ENCODE results near the gene ZFP36L1. TPM values are rescaled to one million over a fixed set of nuclear protein-coding genes. Genes with fewer than 3 reads are reported as not detected.

Gene ZFP36L1
- total RNA-seq, 1 experiment from 2014 or later = 11.0 TPM

- H3K27me3 ChIP-seq (replicated peaks) = no peaks in the 10 kb centered on the region
- H3K9me3 ChIP-seq (replicated peaks) = no peaks in the 10 kb centered on the region
- no peaks in the 10 kb centered on the region for H3K36me3 ChIP-seq
- H3K4me3 ChIP-seq = no peak overlapping the region
- DNase-seq (ENCODE audit: low read depth in 1 of 2, low spot score in 2 of 2) = no peak
- H3K27ac ChIP-seq = no peak overlapping the region
- H3K4me1 ChIP-seq (replicated peaks) = no peaks in the 10 kb centered on the region
Observed at GRCh38 chr14:68762953-68763764, 29.7 kb downstream of the ZFP36L1 start.

- DNase-seq (ENCODE audit: low read depth in 1 of 2, low spot score in 2 of 2) = no peak
- Histone ChIP-seq H3K36me3 (no peaks in the 10 kb centered on the region), H3K4me3 (no peak overlapping the region), H3K27me3 (replicated peaks) (no peaks in the 10 kb centered on the region), H3K9me3 (replicated peaks) (no peaks in the 10 kb centered on the region), H3K27ac (no peak overlapping the region), H3K4me1 (replicated peaks) (no peaks in the 10 kb centered on the region)
Observed at GRCh38 chr14:68761391-68761790, 31.5 kb downstream of the ZFP36L1 start.

- no peaks in the 10 kb centered on the region for H3K27me3 ChIP-seq (replicated peaks)
- H3K4me3 ChIP-seq = no peak overlapping the region
- no peak overlapping the region for H3K27ac ChIP-seq
- H3K9me3 ChIP-seq (replicated peaks) = no peaks in the 10 kb centered on the region
- no peaks in the 10 kb centered on the region for H3K36me3 ChIP-seq
- no peak for DNase-seq (ENCODE audit: low read depth in 1 of 2, low spot score in 2 of 2)
- H3K4me1 ChIP-seq (replicated peaks) = no peaks in the 10 kb centered on the region
Observed at GRCh38 chr14:68760761-68761160, 32.1 kb downstream of the ZFP36L1 start.

- H3K9me3 ChIP-seq (replicated peaks) = no peaks in the 10 kb centered on the region
- H3K4me1 ChIP-seq (replicated peaks) = no peaks in the 10 kb centered on the region
- H3K27me3 ChIP-seq (replicated peaks) = no peaks in the 10 kb centered on the region
- no peak overlapping the region for H3K27ac ChIP-seq
- no peaks in the 10 kb centered on the region for H3K36me3 ChIP-seq
- no peak for DNase-seq (ENCODE audit: low read depth in 1 of 2, low spot score in 2 of 2)
- no peak overlapping the region for H3K4me3 ChIP-seq
Observed at GRCh38 chr14:68759937-68760336, 32.9 kb downstream of the ZFP36L1 start.

- Histone ChIP-seq H3K9me3 (replicated peaks) (no peaks in the 10 kb centered on the region), H3K27me3 (replicated peaks) (no peaks in the 10 kb centered on the region), H3K4me1 (replicated peaks) (no peaks in the 10 kb centered on the region), H3K36me3 (no peaks in the 10 kb centered on the region), H3K27ac (no peak overlapping the region), H3K4me3 (no peak overlapping the region)
- DNase-seq (ENCODE audit: low read depth in 1 of 2, low spot score in 2 of 2) = no peak
Observed at GRCh38 chr14:68759017-68759560, 33.8 kb downstream of the ZFP36L1 start.

- Histone ChIP-seq H3K4me1 (replicated peaks) (no peaks in the 10 kb centered on the region), H3K9me3 (replicated peaks) (no peaks in the 10 kb centered on the region)
Observed at GRCh38 chr14:68758301-68758700, 34.6 kb downstream of the ZFP36L1 start.

GRCh38 chr14:68757618-68758081 lies 35.2 kb downstream of the ZFP36L1 start:
- no peaks in the 10 kb centered on the region for H3K9me3 ChIP-seq (replicated peaks)
- H3K36me3 ChIP-seq = no peaks in the 10 kb centered on the region
- H3K4me1 ChIP-seq (replicated peaks) = no peaks in the 10 kb centered on the region
- no peaks in the 10 kb centered on the region for H3K27me3 ChIP-seq (replicated peaks)
- no peak for DNase-seq (ENCODE audit: low read depth in 1 of 2, low spot score in 2 of 2)
- no peak overlapping the region for H3K27ac ChIP-seq
- H3K4me3 ChIP-seq = no peak overlapping the region

More at GRCh38 chr14:68758301-68758700, 34.6 kb downstream of the ZFP36L1 start:
- Histone ChIP-seq H3K4me3 (no peak overlapping the region), H3K36me3 (no peaks in the 10 kb centered on the region), H3K27me3 (replicated peaks) (no peaks in the 10 kb centered on the region), H3K27ac (no peak overlapping the region)
- no peak for DNase-seq (ENCODE audit: low read depth in 1 of 2, low spot score in 2 of 2)

GRCh38 chr14:68756734-68757133 lies 36.1 kb downstream of the ZFP36L1 start:
- H3K27me3 ChIP-seq (replicated peaks) = no peaks in the 10 kb centered on the region
- H3K4me1 ChIP-seq (replicated peaks) = no peaks in the 10 kb centered on the region
- no peak overlapping the region for H3K4me3 ChIP-seq
- DNase-seq (ENCODE audit: low read depth in 1 of 2, low spot score in 2 of 2) = no peak
- H3K36me3 ChIP-seq = no peaks in the 10 kb centered on the region
- H3K27ac ChIP-seq = no peak overlapping the region
- H3K9me3 ChIP-seq (replicated peaks) = no peaks in the 10 kb centered on the region

GRCh38 chr14:68756000-68756481 lies 36.8 kb downstream of the ZFP36L1 start:
- no peak for DNase-seq (ENCODE audit: low read depth in 1 of 2, low spot score in 2 of 2)
- Histone ChIP-seq H3K9me3 (replicated peaks) (no peaks in the 10 kb centered on the region), H3K4me1 (replicated peaks) (no peaks in the 10 kb centered on the region), H3K4me3 (no peak overlapping the region), H3K27me3 (replicated peaks) (no peaks in the 10 kb centered on the region), H3K36me3 (no peaks in the 10 kb centered on the region), H3K27ac (no peak overlapping the region)

GRCh38 chr14:68755016-68755353 lies 37.9 kb downstream of the ZFP36L1 start:
- Histone ChIP-seq H3K27me3 (replicated peaks) (no peaks in the 10 kb centered on the region), H3K27ac (no peak overlapping the region), H3K4me3 (no peak overlapping the region), H3K9me3 (replicated peaks) (no peaks in the 10 kb centered on the region), H3K36me3 (no peaks in the 10 kb centered on the region), H3K4me1 (replicated peaks) (no peaks in the 10 kb centered on the region)
- no peak for DNase-seq (ENCODE audit: low read depth in 1 of 2, low spot score in 2 of 2)

GRCh38 chr14:68753690-68754089 lies 39.2 kb downstream of the ZFP36L1 start:
- no peak for DNase-seq (ENCODE audit: low read depth in 1 of 2, low spot score in 2 of 2)
- Histone ChIP-seq H3K9me3 (replicated peaks) (no peaks in the 10 kb centered on the region), H3K4me1 (replicated peaks) (no peaks in the 10 kb centered on the region), H3K36me3 (no peaks in the 10 kb centered on the region), H3K27me3 (replicated peaks) (no peaks in the 10 kb centered on the region), H3K27ac (no peak overlapping the region), H3K4me3 (no peak overlapping the region)

GRCh38 chr14:68752271-68753006 lies 40.4 kb downstream of the ZFP36L1 start:
- no peak overlapping the region for H3K27ac ChIP-seq
- H3K4me3 ChIP-seq = no peak overlapping the region
- H3K9me3 ChIP-seq (replicated peaks) = no peaks in the 10 kb centered on the region
- H3K4me1 ChIP-seq (replicated peaks) = no peaks in the 10 kb centered on the region
- no peaks in the 10 kb centered on the region for H3K36me3 ChIP-seq
- DNase-seq (ENCODE audit: low read depth in 1 of 2, low spot score in 2 of 2) = no peak
- H3K27me3 ChIP-seq (replicated peaks) = no peaks in the 10 kb centered on the region

GRCh38 chr14:68749487-68750475 lies 43.1 kb downstream of the ZFP36L1 start:
- Histone ChIP-seq H3K27me3 (replicated peaks) (no peaks in the 10 kb centered on the region), H3K27ac (no peak overlapping the region), H3K4me3 (no peak overlapping the region), H3K9me3 (replicated peaks) (no peaks in the 10 kb centered on the region), H3K36me3 (no peaks in the 10 kb centered on the region), H3K4me1 (replicated peaks) (no peaks in the 10 kb centered on the region)
- no peak for DNase-seq (ENCODE audit: low read depth in 1 of 2, low spot score in 2 of 2)

All from SJSA1 (cell line).